MM.1S (cell line): Measurements from ENCODE around the gene TPTE2.
"Not testable (repeated sequence)": the region's sequence is repeated elsewhere in the genome, so short reads cannot be mapped to it uniquely, and the experiment has no call there.

Experiments
- DNase-seq: peaks from one replicate; pipeline ENCODE4 v3.0.0-alpha.2; 2015
- H2AFZ ChIP-seq: fragments of 300-600 bp; sonication (generic); 2 replicates; pipeline ENCODE4 v1.6.0; 2016; ENCODE audit warnings: antibody characterized with exemption, low read length
- H3F3A ChIP-seq: fragments of 300-600 bp; sonication (generic); 2 replicates; pipeline ENCODE4 v1.6.1; 2016; ENCODE audit warnings: mild to moderate bottlenecking, antibody characterized with exemption, low read length, moderate library complexity, mixed read lengths; ENCODE audit not compliant: insufficient read depth
- H3K27ac ChIP-seq: fragments of 300-600 bp; sonication (generic); 2 replicates; pipeline ENCODE4 v1.5.1; 2016; ENCODE audit warnings: mild to moderate bottlenecking, low read length
- H3K27me3 ChIP-seq: fragments of 300-600 bp; sonication (generic); replicated peaks from 2 replicates; pipeline ENCODE4 v1.6.0; 2016; ENCODE audit warnings: low read length; ENCODE audit not compliant: insufficient read depth
- H3K36me3 ChIP-seq: fragments of 300-600 bp; sonication (generic); replicated peaks from 2 replicates; pipeline ENCODE4 v1.6.1; 2016; ENCODE audit warnings: mild to moderate bottlenecking, low read length, mixed read lengths; ENCODE audit not compliant: insufficient read depth
- H3K4me1 ChIP-seq: fragments of 300-600 bp; sonication (generic); 2 replicates; pipeline ENCODE4 v1.6.1; 2016; ENCODE audit warnings: low read length, mixed read lengths
- H3K4me2 ChIP-seq: fragments of 300-600 bp; sonication (generic); 2 replicates; pipeline ENCODE4 v1.6.0; 2016; ENCODE audit warnings: low read depth, low read length
- H3K4me3 ChIP-seq: fragments of 300-600 bp; sonication (generic); 2 replicates; pipeline ENCODE4 v1.5.1; 2016; ENCODE audit warnings: low read length, mixed read lengths
- H3K79me2 ChIP-seq: fragments of 300-600 bp; sonication (generic); 2 replicates; pipeline ENCODE4 v1.6.1; 2016; ENCODE audit warnings: mixed run types, low read length, mixed read lengths
- H3K9ac ChIP-seq: fragments of 300-600 bp; sonication (generic); 2 replicates; pipeline ENCODE4 v1.6.1; 2016; ENCODE audit warnings: low read length, mixed read lengths
- H3K9me2 ChIP-seq: fragments of 300-600 bp; sonication (generic); replicated peaks from 2 replicates; pipeline ENCODE4 v1.6.1; 2016; ENCODE audit warnings: mild to moderate bottlenecking, low read length, mixed read lengths; ENCODE audit not compliant: insufficient read depth
- H3K9me3 ChIP-seq: fragments of 300-600 bp; sonication (generic); replicated peaks from 2 replicates; pipeline ENCODE4 v1.6.1; 2016; ENCODE audit warnings: mild to moderate bottlenecking, low read length, mixed read lengths; ENCODE audit not compliant: insufficient read depth
- H4K20me1 ChIP-seq: fragments of 300-600 bp; sonication (generic); 2 replicates; pipeline ENCODE4 v1.6.1; 2016; ENCODE audit warnings: mild to moderate bottlenecking, low read length, moderate library complexity, mixed read lengths; ENCODE audit not compliant: insufficient read depth
- CTCF ChIP-seq: fragments of 300-600 bp; sonication (generic); IDR thresholded peaks from 2 replicates; pipeline ENCODE4 v1.5.1; 2016; ENCODE audit warnings: antibody characterized with exemption, low read length, mixed read lengths
- EZH2 ChIP-seq: fragments of 300-600 bp; sonication (generic); optimal IDR thresholded peaks from 2 replicates; pipeline ENCODE3; 2017; ENCODE audit warnings: low read depth, mild to moderate bottlenecking, antibody characterized with exemption, low read length, mixed read lengths
- EZH2phosphoT487 ChIP-seq: fragments of 300-600 bp; sonication (generic); IDR thresholded peaks from 2 replicates; pipeline ENCODE4 v1.6.1; 2018; ENCODE audit warnings: antibody characterized with exemption, low read length

Gene TPTE2

GRCh38 chr13:19561127-19561582 lies at the start of gene TPTE2:
TSS of gene TPTE2 (minus strand) at chr13:19561532. CDS start at chr13:19503234, 58,298 bp downstream.
- H3K9ac ChIP-seq, H3K9me3 ChIP-seq, H3K4me1 ChIP-seq, H3K79me2 ChIP-seq, H3K36me3 ChIP-seq, H3K27ac ChIP-seq, H4K20me1 ChIP-seq, H3K9me2 ChIP-seq, H3K27me3 ChIP-seq, H3F3A ChIP-seq, H2AFZ ChIP-seq, H3K4me2 ChIP-seq, DNase-seq, H3K4me3 ChIP-seq: not testable (repeated sequence)

- Histone ChIP-seq H3K9me3 (no peaks in the 10 kb centered on the region), H3K27me3 (no peaks in the 10 kb centered on the region), H3F3A (no peaks in the 10 kb centered on the region), H4K20me1 (no peaks in the 10 kb centered on the region), H3K27ac (no peak overlapping the region), H3K36me3 (no peaks in the 10 kb centered on the region), H2AFZ (no peak overlapping the region), H3K79me2 (no peaks in the 10 kb centered on the region), H3K9me2 (no peaks in the 10 kb centered on the region), H3K4me3 (no peak overlapping the region), H3K9ac (no peak overlapping the region), H3K4me1 (no peaks in the 10 kb centered on the region), H3K4me2 (no peak overlapping the region)
- TF ChIP-seq EZH2phosphoT487 (no peak), CTCF (no peak), EZH2 (no peak)
- DNase-seq, result no peak
These were observed 46.3 kb upstream of the TPTE2 start for GRCh38 chr13:19607523-19608078.

- DNase-seq, result no peak
- H2AFZ ChIP-seq, result no peak overlapping the region
- no peaks in the 10 kb centered on the region for H3K27me3 ChIP-seq
- no peak overlapping the region for H3K9ac ChIP-seq
- H3K27ac ChIP-seq, result no peak overlapping the region
- no peaks in the 10 kb centered on the region for H3F3A ChIP-seq
- no peak overlapping the region for H3K4me2 ChIP-seq
- no peaks in the 10 kb centered on the region for H4K20me1 ChIP-seq
- H3K4me1 ChIP-seq, result no peaks in the 10 kb centered on the region
- no peak overlapping the region for H3K4me3 ChIP-seq
- TF ChIP-seq CTCF (no peak), EZH2phosphoT487 (no peak), EZH2 (no peak)
- no peaks in the 10 kb centered on the region for H3K9me3 ChIP-seq
- no peaks in the 10 kb centered on the region for H3K9me2 ChIP-seq
- no peaks in the 10 kb centered on the region for H3K79me2 ChIP-seq
- no peaks in the 10 kb centered on the region for H3K36me3 ChIP-seq
These were observed 45.4 kb upstream of the TPTE2 start for GRCh38 chr13:19606737-19607136.

GRCh38 chr13:19606152-19606551 lies 44.8 kb upstream of the TPTE2 start:
- Histone ChIP-seq H3K79me2 (no peaks in the 10 kb centered on the region), H3K27ac (no peak overlapping the region), H3F3A (no peaks in the 10 kb centered on the region), H3K4me1 (no peaks in the 10 kb centered on the region), H2AFZ (no peak overlapping the region), H3K9ac (no peak overlapping the region), H4K20me1 (no peaks in the 10 kb centered on the region), H3K4me3 (no peak overlapping the region), H3K4me2 (no peak overlapping the region), H3K9me2 (no peaks in the 10 kb centered on the region), H3K27me3 (no peaks in the 10 kb centered on the region), H3K36me3 (no peaks in the 10 kb centered on the region), H3K9me3 (no peaks in the 10 kb centered on the region)
- no peak for DNase-seq
- no peak for TF ChIP-seq EZH2phosphoT487
- TF ChIP-seq EZH2, result no peak
- no peak for TF ChIP-seq CTCF
